GM19240 (cell line): ENCODE measurements around the gene MYOF.
"Not testable (repeated sequence)": the region's sequence is repeated elsewhere in the genome, so short reads cannot be mapped to it uniquely, and the experiment has no call there.

ENCODE experiments used
- DNase-seq: peaks from one replicate; pipeline ENCODE4 v3.0.0; 2011; ENCODE audit warnings: low spot score; ENCODE audit not compliant: insufficient read length

Gene MYOF

DNA sequence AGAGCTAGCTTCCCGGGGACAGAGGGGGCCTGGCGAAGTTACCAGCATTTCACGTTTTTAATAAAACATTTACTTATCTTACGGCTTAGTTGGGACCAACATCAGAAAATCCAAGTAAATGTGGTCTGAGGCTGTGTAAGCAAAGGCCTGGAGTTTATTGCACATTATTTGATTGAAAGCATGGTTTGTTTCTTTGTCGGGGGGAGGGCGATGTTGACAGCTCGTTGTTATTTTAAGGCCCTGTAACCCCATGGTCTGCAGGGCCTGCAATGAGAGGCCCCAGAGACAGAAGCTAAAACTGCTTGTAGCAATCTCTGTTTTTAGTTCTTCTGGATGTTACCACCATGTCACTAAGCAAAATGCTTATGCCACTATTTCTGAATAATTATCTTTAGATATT lies 88.9 kb downstream of the MYOF start:
- DNase-seq: no peak

DNA sequence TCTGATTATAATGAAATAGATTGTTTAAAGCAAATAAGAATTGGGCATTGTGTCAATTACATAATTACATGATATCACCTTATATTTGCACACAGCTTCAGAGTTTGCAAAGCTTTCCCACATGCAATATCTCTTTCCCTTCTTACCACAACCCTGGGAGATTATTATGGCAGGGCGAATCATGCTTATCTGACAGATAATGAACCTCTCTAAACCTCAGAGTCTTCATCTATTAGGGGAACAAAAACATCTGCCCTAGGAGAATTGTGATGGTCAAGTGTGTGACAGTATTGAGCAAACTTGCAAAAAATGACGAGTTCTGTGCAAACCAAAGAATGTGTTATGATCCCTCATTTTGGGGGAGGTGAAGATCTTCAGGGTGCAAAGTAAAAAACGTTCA lies 90.0 kb downstream of the MYOF start:
- no peak for DNase-seq

DNA sequence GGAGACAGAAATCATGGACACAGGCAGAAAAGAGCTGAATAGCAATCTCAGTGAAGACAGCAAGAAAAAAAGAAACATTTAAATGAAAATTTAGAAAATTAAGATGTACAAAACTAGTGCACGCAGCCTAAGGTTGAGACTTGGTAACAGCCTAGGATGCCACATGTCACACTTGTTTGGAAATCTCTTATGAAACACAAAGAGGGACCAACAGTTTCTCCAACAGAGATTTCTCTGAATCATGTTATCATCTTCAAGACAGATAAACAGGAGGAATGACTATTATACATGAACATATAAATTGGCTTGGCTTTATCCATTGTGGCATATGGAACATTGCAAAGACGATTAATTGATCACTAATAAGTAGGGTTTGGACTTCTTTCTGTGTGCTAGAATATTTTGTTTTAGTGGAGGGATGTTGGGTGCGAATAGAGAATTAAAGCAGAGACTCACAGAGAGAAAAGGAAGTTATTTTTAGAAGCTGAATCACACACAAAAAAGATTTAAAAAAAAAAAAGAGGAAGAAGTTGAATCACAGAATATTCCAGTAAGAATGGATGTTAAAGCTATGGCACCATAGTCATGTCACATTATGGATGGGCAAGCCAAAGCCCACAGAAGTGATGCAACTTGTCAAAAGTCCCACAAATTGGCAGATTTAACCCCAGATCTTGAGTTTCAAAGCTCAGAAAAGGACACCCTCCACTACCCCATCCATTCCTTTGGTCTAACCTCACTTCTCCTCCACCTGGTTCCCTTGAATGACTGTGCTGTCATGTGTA lies 91.6 kb downstream of the MYOF start:
- no peak for DNase-seq

DNA sequence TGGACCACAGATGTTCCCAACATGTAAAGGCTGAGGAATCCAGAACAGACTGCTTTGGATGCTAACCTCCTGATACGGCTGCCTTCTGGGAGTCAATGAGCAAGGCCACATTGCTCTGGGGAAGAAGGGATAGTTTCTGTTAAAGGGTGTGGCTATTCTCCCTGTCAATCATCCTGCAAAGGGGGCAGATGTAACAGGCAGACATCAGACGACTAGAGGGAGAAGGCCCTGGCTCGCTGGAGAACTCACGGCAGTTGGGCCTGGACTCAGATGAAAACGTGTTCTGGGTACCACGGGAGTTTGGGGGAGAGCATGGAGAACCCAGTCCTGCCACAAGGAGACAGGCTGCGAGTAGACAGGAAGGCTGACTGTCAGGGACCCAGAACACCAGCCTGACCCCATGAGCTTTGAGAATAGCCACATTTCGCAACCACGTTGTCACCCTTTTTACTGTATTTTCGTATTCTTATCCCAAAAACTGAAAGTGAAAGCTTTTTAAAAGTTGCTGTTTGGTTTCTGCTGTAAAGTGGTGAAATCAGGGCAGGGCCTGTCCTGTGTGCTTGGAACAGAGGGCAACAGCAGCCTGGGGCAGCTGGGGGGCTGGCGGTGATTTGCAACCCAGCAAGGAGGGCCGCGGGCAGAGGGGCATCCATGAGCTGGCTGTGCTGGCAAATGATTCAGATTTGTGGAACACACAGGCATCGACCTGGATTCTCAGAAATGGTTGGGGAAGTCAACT lies 95.3 kb downstream of the MYOF start:
- DNase-seq: no peak

- no peak for DNase-seq
These were observed 96.8 kb downstream of the MYOF start for GRCh38 chr10:93385345-93385744.

DNA sequence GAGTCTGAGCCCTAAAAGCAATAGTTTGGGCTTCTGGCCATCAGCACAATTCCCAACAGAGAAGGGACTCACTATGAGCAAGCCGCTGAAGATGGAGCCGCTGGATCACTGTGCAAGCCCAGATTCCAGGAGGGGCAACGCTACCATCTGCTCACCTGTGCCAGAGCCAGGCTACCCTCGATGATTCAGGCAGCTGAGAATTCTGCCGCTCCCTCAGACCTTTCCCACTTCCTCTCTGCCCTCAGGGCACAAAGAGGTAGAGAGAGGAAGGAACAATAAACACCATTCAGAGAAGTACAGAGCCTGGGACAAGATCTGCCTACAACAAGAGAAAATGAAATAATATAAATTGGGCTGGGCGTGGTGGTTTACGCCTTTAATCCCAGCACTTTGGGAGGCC lies 98.1 kb downstream of the MYOF start:
- no peak for DNase-seq

DNA sequence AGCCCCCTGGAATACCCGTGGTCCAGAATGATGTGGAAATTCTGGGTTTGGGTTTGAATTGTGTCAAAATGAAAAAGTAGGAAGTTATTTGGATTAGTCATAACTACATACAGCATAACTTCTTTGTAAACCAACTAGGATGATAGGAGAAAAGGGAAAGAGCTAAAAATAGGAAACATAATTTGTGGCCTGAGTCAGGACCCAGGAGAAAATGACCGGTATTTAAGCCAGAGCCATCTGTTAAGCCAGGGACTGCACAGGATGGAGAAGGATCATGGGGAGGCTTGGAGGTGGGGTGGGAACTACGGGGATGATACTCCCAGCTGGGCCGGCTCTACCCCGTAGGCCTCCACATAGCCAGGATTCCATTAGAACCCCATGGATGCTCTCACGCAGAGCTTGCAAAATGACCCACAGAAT lies 98.6 kb downstream of the MYOF start:
- DNase-seq: no peak

DNA sequence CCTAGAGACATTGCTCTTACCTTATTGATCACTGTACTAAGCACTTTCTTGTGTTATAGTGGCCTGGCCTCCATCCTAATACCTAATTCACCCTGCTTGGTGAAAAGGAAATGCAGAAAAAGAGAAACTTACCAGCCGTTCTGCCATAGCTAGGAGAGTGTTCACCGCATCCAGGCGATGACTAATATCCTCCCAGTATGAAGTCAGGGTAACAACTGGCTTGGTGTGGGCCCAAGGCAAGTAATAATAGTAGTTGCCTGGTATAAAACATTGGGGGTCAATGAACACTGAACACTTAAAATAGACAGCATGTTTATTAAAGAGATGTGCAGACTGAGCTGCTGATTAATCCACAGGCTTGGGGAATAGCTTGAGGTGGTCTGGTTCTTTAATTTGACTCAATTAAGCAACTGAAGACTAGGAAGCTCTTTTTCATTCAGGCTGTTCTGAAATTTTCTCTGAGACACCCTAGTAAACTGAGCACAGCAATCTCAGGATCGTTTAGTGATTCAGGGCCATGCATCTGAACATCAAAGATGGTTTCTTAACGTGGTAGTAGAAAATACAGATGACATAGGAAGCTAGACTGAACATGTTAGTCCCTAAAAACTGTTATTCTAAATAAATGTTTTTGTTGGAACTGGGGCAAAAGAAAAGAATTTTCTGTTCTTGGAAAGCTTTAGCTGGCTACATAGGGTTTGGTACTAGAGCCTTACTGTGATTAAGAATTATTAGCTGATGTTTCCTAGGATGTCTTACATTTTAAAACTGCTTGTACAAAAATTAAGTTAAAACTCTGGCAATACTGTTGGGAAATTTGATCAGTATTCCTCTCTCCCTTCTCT lies 102.2 kb downstream of the MYOF start:
- DNase-seq: no peak

DNA sequence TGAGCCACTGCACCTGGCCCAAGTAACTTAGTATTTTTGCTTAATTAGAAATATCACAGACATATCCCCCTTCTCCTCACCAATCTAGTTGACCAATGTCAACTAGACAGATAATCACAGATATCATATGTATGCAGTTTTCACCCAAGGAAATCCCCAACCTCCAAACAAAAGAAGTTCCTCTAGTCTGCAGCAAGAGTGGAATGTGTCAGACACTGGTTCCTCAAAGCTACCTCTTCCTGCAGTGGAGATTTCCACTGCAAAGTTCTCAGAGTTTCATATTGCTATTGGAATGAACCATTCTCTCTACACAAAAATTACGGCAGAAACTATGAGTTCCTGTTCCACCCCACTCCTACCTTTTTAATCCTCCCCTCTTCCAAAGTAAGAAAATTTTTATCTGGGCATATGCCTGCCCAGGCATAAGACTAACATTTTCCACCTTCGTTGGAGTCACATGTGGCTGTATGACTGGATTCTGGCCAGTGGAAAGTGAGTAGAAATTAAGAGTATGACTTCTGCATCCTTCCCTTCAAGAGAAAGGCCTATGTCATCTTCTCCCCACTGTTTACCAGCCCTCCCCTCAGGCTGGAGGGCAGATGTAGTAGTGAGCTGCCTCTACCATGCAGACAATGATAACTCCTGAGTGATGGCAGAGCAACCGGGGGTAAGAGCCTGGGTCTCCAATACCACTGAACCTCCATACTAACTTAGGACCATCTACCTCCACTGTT lies 103.0 kb downstream of the MYOF start:
- no peak for DNase-seq

- no peak for DNase-seq
These were observed 104.1 kb downstream of the MYOF start for GRCh38 chr10:93378039-93378438.

DNA sequence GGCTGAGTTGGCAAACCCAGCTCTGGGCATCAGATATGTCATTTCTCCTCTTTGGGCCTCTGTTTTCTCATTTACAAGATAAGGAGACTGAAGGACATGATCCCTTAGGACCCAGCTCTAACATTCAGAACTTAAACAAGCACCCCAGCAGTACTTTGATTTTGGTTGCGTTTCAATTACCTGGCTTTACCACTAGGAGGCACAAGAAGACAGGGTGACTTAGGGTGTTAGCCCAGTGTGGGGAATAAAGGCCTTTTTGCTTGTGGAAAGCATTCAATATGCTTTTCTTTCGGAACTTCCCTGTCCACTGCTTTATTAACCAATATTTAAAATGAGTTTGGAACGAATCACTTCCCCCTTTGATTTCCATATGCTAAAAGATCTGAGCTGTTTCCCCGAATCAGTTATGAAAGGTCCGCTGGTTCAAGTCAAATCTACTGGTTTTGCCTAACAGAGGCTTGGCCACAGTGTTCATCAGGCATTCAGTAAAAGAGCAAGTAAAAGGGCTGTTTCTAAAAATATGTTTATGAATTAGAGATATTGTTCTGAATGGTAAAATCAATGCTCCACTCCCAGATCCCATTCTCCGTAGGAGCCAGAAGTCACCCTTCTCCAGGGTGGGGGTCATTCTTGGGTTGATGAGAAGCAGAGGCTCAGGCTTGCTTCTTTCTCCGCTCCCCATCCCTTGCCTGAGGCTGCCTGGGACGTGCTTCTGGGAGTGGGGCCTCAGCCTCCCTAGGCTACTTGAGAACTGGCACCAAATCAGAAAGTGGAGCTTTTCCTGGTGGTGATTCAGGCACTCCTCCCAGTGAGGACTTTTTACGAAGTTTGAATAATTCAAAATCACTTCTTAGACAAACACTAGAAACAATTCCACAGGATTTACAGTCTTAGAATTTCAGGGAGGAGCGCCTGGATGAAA lies 105.5 kb downstream of the MYOF start:
- DNase-seq: peak; percentile 26

DNA sequence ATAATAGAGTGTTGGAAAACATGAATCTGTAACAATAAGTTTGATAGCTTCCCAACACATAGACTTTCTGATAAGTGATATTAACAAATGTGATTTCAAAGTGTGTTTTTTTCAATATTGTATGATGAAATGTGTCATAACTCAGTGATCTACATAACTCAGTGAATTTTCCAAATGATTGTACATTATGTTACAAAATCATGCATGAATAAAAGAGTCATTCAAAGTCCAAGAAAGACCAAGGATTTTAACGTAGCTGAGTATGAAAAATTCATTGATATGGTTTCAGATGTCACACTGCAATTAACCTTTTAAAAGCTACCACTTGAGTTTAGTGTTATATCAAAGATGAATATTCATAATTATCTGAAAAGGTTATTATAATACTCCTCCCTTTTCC lies 111.2 kb downstream of the MYOF start:
- DNase-seq: no peak

DNA sequence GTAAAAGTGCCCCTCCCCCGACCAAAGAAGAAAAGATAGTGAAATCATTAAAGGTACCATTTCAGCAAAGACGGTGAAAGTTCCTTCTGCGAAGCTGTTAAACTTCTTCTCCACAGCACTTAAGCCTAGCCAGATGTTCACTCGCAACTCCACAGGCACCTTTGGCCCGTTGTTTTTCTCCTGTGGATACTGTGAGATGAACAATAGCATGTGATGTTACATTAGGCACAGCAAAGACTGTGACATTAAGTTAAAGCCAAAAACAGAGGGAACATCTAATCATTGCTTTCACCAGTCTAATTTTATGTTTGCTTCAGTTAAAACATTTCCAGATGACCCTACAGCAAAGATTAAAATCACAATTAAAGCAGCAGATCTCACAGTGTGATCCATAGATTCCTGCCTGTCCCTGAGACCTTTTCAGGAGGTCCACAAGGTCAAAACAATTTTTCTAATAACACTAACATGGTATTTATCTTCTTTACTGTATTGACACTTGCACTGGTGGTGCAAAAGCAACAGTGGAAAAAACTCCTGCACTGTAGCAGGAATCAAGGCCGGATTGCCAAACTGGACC lies 112.5 kb downstream of the MYOF start:
- no peak for DNase-seq

DNA sequence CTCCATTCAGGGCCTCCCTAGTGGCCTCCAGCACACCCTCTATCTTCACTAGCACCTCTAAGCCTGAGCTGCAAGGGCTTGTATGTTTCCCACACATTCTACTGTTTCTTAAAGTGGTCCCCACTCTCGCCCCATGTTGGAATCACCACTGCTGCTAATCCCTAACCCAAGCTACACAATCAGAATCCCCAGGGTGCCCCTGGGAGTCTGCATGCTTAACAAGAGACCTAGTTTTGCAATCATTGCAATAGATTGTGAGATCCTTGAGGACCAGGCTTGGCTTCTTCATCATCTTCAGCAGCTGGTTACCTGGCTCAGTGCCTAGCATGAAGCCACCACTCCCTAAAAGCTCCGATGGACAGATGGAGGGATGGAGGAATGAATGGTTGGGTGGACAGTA lies 113.9 kb downstream of the MYOF start:
- no peak for DNase-seq

DNA sequence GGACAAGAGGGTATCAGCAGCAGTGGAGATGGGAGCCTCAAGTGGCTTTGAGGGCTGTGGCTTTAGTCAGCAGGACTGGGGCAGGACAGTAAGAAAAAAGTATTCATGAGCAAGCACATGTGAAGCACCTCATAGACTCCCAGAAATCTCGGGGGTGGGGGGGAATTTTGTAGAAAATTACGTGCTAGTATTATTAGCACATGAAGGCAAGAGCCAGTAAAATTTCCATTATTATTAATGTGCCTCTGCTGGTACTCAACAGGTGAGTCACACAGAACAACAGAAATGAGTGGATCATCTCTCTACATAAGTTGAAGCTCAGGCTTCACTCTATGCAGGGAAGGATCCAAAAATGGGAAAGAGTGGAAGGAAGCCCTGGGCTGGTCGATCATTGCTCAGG lies 114.5 kb downstream of the MYOF start:
- no peak for DNase-seq

DNA sequence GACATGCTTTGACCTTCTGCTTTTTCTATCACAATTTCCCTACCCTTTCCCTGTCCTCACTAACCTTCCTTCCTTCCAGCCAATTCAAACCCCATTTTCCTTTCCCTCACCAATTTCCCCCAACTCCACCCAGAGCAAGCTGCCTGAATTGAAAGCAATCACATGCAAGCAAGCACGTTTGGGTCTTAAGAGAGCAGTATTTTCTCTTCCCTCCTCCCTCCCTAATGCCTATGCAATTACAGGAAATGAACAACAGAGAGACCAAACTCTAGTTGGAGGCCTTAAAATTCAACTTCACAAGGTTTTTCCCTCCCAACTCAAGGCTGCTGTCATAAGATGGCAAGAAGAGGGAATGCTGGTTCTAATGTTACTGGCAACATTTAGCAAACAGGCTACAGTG lies 117.2 kb downstream of the MYOF start:
- DNase-seq: no peak

DNA sequence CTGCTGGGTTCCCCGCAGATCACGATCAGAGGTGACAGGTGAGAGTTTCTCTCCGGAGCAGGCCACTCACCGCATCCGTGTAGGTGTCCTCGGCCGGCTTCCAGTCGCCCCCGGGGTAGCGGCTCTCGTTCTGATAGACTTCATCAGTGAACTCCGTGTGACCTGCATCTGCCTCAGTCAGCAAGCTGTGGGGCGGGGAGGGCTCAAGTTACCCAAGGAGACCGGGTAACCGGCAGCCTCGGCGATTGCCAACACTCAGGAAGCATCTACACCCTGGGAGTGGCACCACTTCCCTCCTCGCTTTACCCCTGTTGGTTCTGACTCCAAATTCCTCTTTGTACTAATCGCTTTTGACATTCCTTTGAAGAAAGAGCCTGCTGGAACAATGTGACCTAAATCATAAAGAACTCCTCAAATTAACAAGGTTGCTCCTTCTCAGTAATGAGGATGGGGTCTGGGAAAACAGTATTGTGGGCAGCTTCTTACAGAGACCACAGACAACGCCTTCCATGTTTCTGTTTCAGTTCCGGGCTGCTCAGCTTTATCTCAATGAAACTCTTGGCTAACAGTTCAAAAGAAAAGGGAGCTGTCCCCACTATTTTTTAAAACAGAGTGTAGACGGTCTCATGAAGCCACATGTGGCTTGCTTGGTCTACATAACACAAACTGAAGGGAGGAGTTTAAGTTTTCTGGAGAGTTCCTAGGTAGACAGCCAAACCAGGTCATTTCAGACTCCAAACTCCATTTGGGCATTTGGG lies 118.1 kb downstream of the MYOF start:
- DNase-seq: no peak

GRCh38 chr10:93358398-93358797 lies 123.7 kb downstream of the MYOF start:
- DNase-seq: not testable (repeated sequence)

- no peak for DNase-seq
These were observed 124.5 kb downstream of the MYOF start for GRCh38 chr10:93357680-93358079.
